ENCODE measurements around the gene KIF3B.

DNA sequence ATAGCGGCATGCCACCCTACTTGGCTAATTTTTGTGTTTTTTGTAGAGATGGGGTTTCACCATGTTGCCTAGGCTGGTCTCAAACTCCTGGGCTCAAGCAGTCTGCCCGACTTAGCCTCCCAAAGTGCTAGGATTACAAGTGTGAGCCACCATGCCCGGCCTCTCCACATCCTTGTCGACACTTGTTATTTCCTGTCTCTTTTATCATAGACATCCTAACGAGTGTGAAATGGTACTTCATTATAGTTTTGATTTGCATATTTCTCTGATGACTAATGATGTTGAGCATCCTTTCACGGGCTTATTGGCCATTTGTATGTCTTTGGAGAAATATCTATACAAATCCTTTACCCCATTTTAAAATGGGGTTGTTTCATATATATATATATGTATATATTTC is 41.6 kb downstream of the KIF3B start:
- TF ChIP-seq, protein P1, sequence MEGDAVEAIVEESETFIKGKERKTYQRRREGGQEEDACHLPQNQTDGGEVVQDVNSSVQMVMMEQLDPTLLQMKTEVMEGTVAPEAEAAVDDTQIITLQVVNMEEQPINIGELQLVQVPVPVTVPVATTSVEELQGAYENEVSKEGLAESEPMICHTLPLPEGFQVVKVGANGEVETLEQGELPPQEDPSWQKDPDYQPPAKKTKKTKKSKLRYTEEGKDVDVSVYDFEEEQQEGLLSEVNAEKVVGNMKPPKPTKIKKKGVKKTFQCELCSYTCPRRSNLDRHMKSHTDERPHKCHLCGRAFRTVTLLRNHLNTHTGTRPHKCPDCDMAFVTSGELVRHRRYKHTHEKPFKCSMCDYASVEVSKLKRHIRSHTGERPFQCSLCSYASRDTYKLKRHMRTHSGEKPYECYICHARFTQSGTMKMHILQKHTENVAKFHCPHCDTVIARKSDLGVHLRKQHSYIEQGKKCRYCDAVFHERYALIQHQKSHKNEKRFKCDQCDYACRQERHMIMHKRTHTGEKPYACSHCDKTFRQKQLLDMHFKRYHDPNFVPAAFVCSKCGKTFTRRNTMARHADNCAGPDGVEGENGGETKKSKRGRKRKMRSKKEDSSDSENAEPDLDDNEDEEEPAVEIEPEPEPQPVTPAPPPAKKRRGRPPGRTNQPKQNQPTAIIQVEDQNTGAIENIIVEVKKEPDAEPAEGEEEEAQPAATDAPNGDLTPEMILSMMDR (IDR thresholded peaks at IDR 0.05) = no peak
- no peak for TF ChIP-seq POLR2A (IDR thresholded peaks at IDR 0.05)
- no peak for TF ChIP-seq POLR2AphosphoS5 (IDR thresholded peaks at IDR 0.05)
